ENCODE results near the gene TSKS. TPM values are rescaled to one million over a fixed set of nuclear protein-coding genes. Genes with fewer than 3 reads are reported as not detected.

Gene TSKS
- total and polyA plus RNA-seq, 4 donors: 0.23 to 0.83 (median 0.61) TPM

DNA sequence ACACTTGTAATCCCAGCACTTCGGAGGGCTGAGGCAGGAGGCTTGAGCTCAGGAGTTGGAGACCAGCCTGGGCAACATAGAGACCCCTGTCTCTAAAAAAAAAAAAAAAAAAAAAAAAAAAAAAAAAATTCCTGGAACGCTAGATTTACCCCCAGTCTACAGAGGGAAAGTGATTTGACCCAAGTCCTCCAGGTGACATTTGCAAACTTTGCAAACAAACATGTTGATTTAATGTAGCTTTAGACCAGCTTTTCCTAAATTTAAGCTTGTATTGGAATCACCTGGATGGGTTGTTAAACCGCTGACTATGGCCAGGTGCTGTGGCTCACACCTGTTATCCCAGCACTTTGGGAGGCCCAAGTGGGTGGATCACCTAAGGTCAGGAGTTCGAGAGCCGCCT, 63.7 kb downstream of the TSKS start:
- Histone ChIP-seq H3K9ac (ENCODE audit: insufficient read depth in 1 of 2, low read length in 2 of 2) (no peak overlapping the region), H3K27me3 (ENCODE audit: control insufficient read depth in 3 of 3, insufficient read depth in 3 of 3, low read length in 2 of 3) (no peaks in the 10 kb centered on the region), H3K36me3 (ENCODE audit: control insufficient read depth in 4 of 4, insufficient read depth in 4 of 4, low read length in 4 of 4) (peaks cover 0 to 3% (median 0%) of the 10 kb centered on the region in 4 donors), H3K4me3 (no peak overlapping the region), H3K9me3 (ENCODE audit: control insufficient read depth in 4 of 4, insufficient read depth in 3 of 4, low read length in 3 of 4) (no peaks in the 10 kb centered on the region), H3K27ac (ENCODE audit: low read depth in 1 of 2, low read length in 1 of 2) (no peak overlapping the region), H3K4me1 (ENCODE audit: control insufficient read depth in 5 of 5, insufficient read depth in 5 of 5, low read length in 5 of 5) (no peaks in the 10 kb centered on the region)
- TF ChIP-seq, protein P1, sequence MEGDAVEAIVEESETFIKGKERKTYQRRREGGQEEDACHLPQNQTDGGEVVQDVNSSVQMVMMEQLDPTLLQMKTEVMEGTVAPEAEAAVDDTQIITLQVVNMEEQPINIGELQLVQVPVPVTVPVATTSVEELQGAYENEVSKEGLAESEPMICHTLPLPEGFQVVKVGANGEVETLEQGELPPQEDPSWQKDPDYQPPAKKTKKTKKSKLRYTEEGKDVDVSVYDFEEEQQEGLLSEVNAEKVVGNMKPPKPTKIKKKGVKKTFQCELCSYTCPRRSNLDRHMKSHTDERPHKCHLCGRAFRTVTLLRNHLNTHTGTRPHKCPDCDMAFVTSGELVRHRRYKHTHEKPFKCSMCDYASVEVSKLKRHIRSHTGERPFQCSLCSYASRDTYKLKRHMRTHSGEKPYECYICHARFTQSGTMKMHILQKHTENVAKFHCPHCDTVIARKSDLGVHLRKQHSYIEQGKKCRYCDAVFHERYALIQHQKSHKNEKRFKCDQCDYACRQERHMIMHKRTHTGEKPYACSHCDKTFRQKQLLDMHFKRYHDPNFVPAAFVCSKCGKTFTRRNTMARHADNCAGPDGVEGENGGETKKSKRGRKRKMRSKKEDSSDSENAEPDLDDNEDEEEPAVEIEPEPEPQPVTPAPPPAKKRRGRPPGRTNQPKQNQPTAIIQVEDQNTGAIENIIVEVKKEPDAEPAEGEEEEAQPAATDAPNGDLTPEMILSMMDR (IDR thresholded peaks at IDR 0.05; ENCODE audit: control extremely low read depth, extremely low read depth): no peak
- ATAC-seq (ENCODE audit: insufficient read depth, low FRiP score) (no peak), DNase-seq (no peak)
- WGBS, 2 donors: 87 to 91% methylated on average over 5 of the region's 5 CpGs

DNA sequence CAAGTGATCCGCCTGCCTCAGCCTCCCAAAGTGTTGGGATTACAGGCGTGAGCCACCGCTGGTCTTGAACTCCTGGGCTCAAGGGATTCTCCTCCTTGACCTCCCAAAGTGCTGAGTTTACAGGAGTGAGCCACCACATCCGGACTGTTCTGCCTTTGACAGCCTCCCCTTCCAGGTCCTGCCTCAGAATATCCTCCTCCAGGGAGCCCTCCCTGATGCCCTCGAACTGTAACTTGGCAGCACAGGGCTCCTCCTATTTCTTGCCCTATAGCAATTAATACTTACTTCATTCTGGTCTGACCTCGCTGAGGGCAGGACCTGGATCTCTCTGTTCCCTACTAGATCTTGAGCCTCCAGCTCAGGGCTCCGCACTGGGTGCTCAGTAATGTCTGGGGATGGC, 66.2 kb downstream of the TSKS start:
- 87 to 96% methylated on average over 7 of the region's 7 CpGs for WGBS, 2 donors
- TF ChIP-seq, protein P1 (IDR thresholded peaks at IDR 0.05; ENCODE audit: control extremely low read depth, extremely low read depth): no peak
- DNase-seq: no peak
- Histone ChIP-seq H3K27ac (ENCODE audit: low read depth in 1 of 2, low read length in 1 of 2) (no peak overlapping the region), H3K4me1 (ENCODE audit: control insufficient read depth in 5 of 5, insufficient read depth in 5 of 5, low read length in 5 of 5) (no peaks in the 10 kb centered on the region), H3K27me3 (ENCODE audit: control insufficient read depth in 3 of 3, insufficient read depth in 3 of 3, low read length in 2 of 3) (no peaks in the 10 kb centered on the region), H3K36me3 (ENCODE audit: control insufficient read depth in 4 of 4, insufficient read depth in 4 of 4, low read length in 4 of 4) (peaks cover 0 to 3% (median 0%) of the 10 kb centered on the region in 4 donors), H3K9me3 (ENCODE audit: control insufficient read depth in 4 of 4, insufficient read depth in 3 of 4, low read length in 3 of 4) (no peaks in the 10 kb centered on the region), H3K4me3 (no peak overlapping the region), H3K9ac (ENCODE audit: insufficient read depth in 1 of 2, low read length in 2 of 2) (no peak overlapping the region)
- no peak for ATAC-seq (ENCODE audit: insufficient read depth, low FRiP score)

DNA sequence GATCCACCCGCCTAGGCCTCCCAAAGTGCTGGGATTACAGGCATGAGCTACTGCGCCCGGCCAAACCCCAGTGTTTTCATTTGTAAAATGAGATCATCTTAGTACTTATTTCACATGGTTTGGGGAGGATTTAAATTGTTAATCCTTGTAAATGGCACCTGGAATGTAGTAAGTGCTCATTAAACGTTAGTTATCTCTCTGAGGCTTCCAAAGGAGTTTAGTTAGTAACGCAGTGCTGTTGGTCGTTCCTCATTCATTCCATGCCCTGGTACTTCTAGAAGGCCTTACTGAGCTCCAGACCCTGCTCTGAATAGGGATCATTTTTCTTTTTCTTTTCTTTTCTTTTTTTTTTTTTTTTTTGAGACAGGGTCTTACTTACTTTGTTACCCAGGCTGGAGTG, 67.0 kb downstream of the TSKS start:
- Histone ChIP-seq H3K27ac (ENCODE audit: low read depth in 1 of 2, low read length in 1 of 2) (no peak overlapping the region), H3K9ac (ENCODE audit: insufficient read depth in 1 of 2, low read length in 2 of 2) (no peak overlapping the region), H3K27me3 (ENCODE audit: control insufficient read depth in 3 of 3, insufficient read depth in 3 of 3, low read length in 2 of 3) (peaks cover 0 to 5% (median 0%) of the 10 kb centered on the region in 3 donors), H3K9me3 (ENCODE audit: control insufficient read depth in 4 of 4, insufficient read depth in 3 of 4, low read length in 3 of 4) (no peaks in the 10 kb centered on the region), H3K4me3 (no peak overlapping the region), H3K4me1 (ENCODE audit: control insufficient read depth in 5 of 5, insufficient read depth in 5 of 5, low read length in 5 of 5) (peaks cover 0 to 6% (median 3%) of the 10 kb centered on the region in 5 donors), H3K36me3 (ENCODE audit: control insufficient read depth in 4 of 4, insufficient read depth in 4 of 4, low read length in 4 of 4) (peaks cover 0 to 3% (median 0%) of the 10 kb centered on the region in 4 donors)
- DNase-seq (no peak), ATAC-seq (ENCODE audit: insufficient read depth, low FRiP score) (no peak)
- TF ChIP-seq, protein P1 (IDR thresholded peaks at IDR 0.05; ENCODE audit: control extremely low read depth, extremely low read depth): no peak
- WGBS, 2 donors: 82 to 92% methylated on average over 6 of the region's 6 CpGs

DNA sequence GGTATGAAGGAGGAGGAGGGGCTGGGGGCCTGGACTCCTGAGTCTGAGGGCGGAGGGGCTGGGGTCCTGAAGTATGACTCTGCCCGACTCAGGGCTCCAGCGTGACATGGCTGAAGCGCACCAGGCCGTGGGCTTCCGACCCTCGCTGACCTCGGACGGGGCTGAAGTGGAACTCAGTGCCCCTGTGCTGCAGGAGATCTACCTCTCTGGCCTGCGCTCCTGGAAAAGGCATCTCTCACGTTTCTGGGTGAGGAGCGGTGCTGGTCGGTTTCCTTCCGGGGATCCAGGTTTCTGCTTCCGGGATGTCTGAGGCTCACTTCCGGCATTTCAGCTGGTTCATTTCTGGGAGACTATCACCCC, 71.0 kb downstream of the TSKS start:
- TF ChIP-seq, protein P1 (IDR thresholded peaks at IDR 0.05; ENCODE audit: control extremely low read depth, extremely low read depth): no peak
- Histone ChIP-seq H3K36me3 (ENCODE audit: control insufficient read depth in 4 of 4, insufficient read depth in 4 of 4, low read length in 4 of 4) (peaks cover 0 to 4% (median 3%) of the 10 kb centered on the region in 4 donors), H3K27ac (ENCODE audit: low read depth in 1 of 2, low read length in 1 of 2) (no peak overlapping the region), H3K9me3 (ENCODE audit: control insufficient read depth in 4 of 4, insufficient read depth in 3 of 4, low read length in 3 of 4) (no peaks in the 10 kb centered on the region), H3K27me3 (ENCODE audit: control insufficient read depth in 3 of 3, insufficient read depth in 3 of 3, low read length in 2 of 3) (peaks cover 0 to 5% (median 0%) of the 10 kb centered on the region in 3 donors), H3K9ac (ENCODE audit: insufficient read depth in 1 of 2, low read length in 2 of 2) (no peak overlapping the region), H3K4me3 (no peak overlapping the region), H3K4me1 (ENCODE audit: control insufficient read depth in 5 of 5, insufficient read depth in 5 of 5, low read length in 5 of 5) (peaks cover 0 to 32% (median 10%) of the 10 kb centered on the region in 5 donors)
- DNase-seq (no peak), ATAC-seq (ENCODE audit: insufficient read depth, low FRiP score) (no peak)
- 71 to 78% methylated on average over 16 of the region's 16 CpGs for WGBS, 2 donors

All from lung (tissue), 12 donors.